ENCODE data around the gene TBCK. TPM values are rescaled to one million over a fixed set of nuclear protein-coding genes. Genes with fewer than 3 reads are reported as not detected.

TBCK gene
- total and polyA plus RNA-seq, 2 experiments from 2014 or later, result 13.9 to 28.9 TPM

- TF ChIP-seq CTCF (conservative IDR thresholded peaks at IDR 0.05; ENCODE audit: low read depth in 2 of 2), result no peak
- no peak for TF ChIP-seq CREB1 (CRISPR knock-in tag; IDR thresholded peaks at IDR 0.05; ENCODE audit: low read depth)
- TF ChIP-seq, protein P1, sequence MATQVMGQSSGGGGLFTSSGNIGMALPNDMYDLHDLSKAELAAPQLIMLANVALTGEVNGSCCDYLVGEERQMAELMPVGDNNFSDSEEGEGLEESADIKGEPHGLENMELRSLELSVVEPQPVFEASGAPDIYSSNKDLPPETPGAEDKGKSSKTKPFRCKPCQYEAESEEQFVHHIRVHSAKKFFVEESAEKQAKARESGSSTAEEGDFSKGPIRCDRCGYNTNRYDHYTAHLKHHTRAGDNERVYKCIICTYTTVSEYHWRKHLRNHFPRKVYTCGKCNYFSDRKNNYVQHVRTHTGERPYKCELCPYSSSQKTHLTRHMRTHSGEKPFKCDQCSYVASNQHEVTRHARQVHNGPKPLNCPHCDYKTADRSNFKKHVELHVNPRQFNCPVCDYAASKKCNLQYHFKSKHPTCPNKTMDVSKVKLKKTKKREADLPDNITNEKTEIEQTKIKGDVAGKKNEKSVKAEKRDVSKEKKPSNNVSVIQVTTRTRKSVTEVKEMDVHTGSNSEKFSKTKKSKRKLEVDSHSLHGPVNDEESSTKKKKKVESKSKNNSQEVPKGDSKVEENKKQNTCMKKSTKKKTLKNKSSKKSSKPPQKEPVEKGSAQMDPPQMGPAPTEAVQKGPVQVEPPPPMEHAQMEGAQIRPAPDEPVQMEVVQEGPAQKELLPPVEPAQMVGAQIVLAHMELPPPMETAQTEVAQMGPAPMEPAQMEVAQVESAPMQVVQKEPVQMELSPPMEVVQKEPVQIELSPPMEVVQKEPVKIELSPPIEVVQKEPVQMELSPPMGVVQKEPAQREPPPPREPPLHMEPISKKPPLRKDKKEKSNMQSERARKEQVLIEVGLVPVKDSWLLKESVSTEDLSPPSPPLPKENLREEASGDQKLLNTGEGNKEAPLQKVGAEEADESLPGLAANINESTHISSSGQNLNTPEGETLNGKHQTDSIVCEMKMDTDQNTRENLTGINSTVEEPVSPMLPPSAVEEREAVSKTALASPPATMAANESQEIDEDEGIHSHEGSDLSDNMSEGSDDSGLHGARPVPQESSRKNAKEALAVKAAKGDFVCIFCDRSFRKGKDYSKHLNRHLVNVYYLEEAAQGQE (IDR thresholded peaks at IDR 0.05; ENCODE audit: unreplicated experiment), result no peak
These were observed 60.8 kb downstream of the TBCK start (continued) for GRCh38 chr4:106255195-106255594.

GRCh38 chr4:106253364-106254129 lies 62.5 kb downstream of the TBCK start:
- H3K27ac Mint-ChIP-seq, result no peak overlapping the region
- H3K79me2 ChIP-seq (replicated peaks; ENCODE audit: insufficient read depth), result no peaks in the 10 kb centered on the region
- H3K4me1 ChIP-seq (ENCODE audit: insufficient read depth), result peaks cover 3% of the 10 kb centered on the region; the same call in 1 of the 2 replicates
- H3K9me3 Mint-ChIP-seq, result no peaks in the 10 kb centered on the region
- no peaks in the 10 kb centered on the region for H3K27me3 Mint-ChIP-seq (ENCODE audit: insufficient read depth, low read depth, poor library complexity)
- H3F3A ChIP-seq (replicated peaks; ENCODE audit: low read depth), result no peaks in the 10 kb centered on the region
- H3K9me2 ChIP-seq (ENCODE audit: insufficient read depth), result no peaks in the 10 kb centered on the region
- no peak overlapping the region for H3K4me3 Mint-ChIP-seq
- H3K27me3 ChIP-seq (ENCODE audit: insufficient read depth), result no peaks in the 10 kb centered on the region
- no peak overlapping the region for H3K4me2 ChIP-seq
- no peak for DNase-seq (ENCODE audit: low spot score)
- H4K20me1 ChIP-seq (replicated peaks; ENCODE audit: insufficient read depth), result no peaks in the 10 kb centered on the region
- no peak overlapping the region for H3K27ac ChIP-seq (ENCODE audit: low read depth)
- H3K36me3 ChIP-seq (ENCODE audit: insufficient read depth), result no peaks in the 10 kb centered on the region
- no peak overlapping the region for H3K4me3 ChIP-seq
- H2AFZ ChIP-seq, result no peak overlapping the region
- H3K4me1 Mint-ChIP-seq, result peaks cover 12% of the 10 kb centered on the region
- peaks cover 13% of the 10 kb centered on the region for H3K36me3 Mint-ChIP-seq (ENCODE audit: low read depth)
- ATAC-seq, result no peak
- TF ChIP-seq EZH2 (IDR thresholded peaks at IDR 0.05; ENCODE audit: low read depth, unreplicated experiment), result no peak
- TF ChIP-seq CTCF (conservative IDR thresholded peaks at IDR 0.05; ENCODE audit: low read depth in 2 of 2), result no peak
- no peak for TF ChIP-seq ZNF462 (CRISPR knock-in tag; IDR thresholded peaks at IDR 0.05)
- TF ChIP-seq, protein P2, sequence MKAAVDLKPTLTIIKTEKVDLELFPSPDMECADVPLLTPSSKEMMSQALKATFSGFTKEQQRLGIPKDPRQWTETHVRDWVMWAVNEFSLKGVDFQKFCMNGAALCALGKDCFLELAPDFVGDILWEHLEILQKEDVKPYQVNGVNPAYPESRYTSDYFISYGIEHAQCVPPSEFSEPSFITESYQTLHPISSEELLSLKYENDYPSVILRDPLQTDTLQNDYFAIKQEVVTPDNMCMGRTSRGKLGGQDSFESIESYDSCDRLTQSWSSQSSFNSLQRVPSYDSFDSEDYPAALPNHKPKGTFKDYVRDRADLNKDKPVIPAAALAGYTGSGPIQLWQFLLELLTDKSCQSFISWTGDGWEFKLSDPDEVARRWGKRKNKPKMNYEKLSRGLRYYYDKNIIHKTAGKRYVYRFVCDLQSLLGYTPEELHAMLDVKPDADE (IDR thresholded peaks at IDR 0.05), result no peak

All from GM23338 (cell line).